SU-DHL-6 (cell line): Measurements from ENCODE around the gene ECI1.

Experiments
- H2AFZ ChIP-seq: fragments of 200-600 bp; sonication (generic); 2 replicates; pipeline ENCODE4 v1.6.1; 2014; ENCODE audit warnings: low read depth, mild to moderate bottlenecking, moderate library complexity, mixed read lengths, antibody characterized with exemption, low read length; ENCODE audit not compliant: severe bottlenecking
- H3F3A ChIP-seq: fragments of 200-600 bp; shearing (Covaris generic); 2 replicates; pipeline ENCODE4 v1.6.0; 2016; ENCODE audit warnings: antibody characterized with exemption, mild to moderate bottlenecking; ENCODE audit not compliant: insufficient read depth
- H3K27ac ChIP-seq: fragments of 200-600 bp; sonication (generic); 2 replicates; pipeline ENCODE4 v1.5.1; 2016; ENCODE audit warnings: low read depth, mild to moderate bottlenecking, low read length, moderate library complexity, mixed read lengths
- H3K27me3 ChIP-seq: fragments of 200-600 bp; sonication (generic), shearing (Covaris generic); 2 replicates; pipeline ENCODE4 v1.6.0; 2014; ENCODE audit warnings: mild to moderate bottlenecking, low read length
- H3K36me3 ChIP-seq: fragments of 200-600 bp; sonication (generic); 2 replicates; pipeline ENCODE4 v1.6.1; 2014; ENCODE audit warnings: mild to moderate bottlenecking, low read length, mixed read lengths
- H3K4me2 ChIP-seq: fragments of 300-600, 200-600 bp; shearing (Covaris generic), sonication (generic); 2 replicates; pipeline ENCODE4 v1.6.0; 2014; ENCODE audit warnings: low read length, low read depth, mild to moderate bottlenecking; ENCODE audit not compliant: poor library complexity, severe bottlenecking
- H3K4me3 ChIP-seq: fragments of 200-600 bp; sonication (generic); 2 replicates; pipeline ENCODE4 v1.5.1; 2014; ENCODE audit warnings: antibody characterized with exemption, low read length, mild to moderate bottlenecking, mixed read lengths; ENCODE audit not compliant: insufficient read depth, poor library complexity, severe bottlenecking
- H3K79me2 ChIP-seq: fragments of 200-600 bp; sonication (generic); 2 replicates; pipeline ENCODE4 v1.6.1; 2014; ENCODE audit warnings: mild to moderate bottlenecking, low read length, moderate library complexity; ENCODE audit not compliant: insufficient read depth
- H3K9ac ChIP-seq: fragments of 200-600 bp; sonication (generic); 2 replicates; pipeline ENCODE4 v1.7.0; 2014; ENCODE audit warnings: mild to moderate bottlenecking, low read length
- H3K9me2 ChIP-seq: fragments of 200-600 bp; sonication (generic); replicated peaks from 2 replicates; pipeline ENCODE4 v1.6.1; 2014; ENCODE audit warnings: low read length; ENCODE audit not compliant: insufficient read depth
- H3K9me3 ChIP-seq: fragments of 200-600 bp; sonication (generic); 2 replicates; pipeline ENCODE4 v1.6.1; 2014; ENCODE audit warnings: low read length, mixed read lengths; ENCODE audit not compliant: insufficient read depth
- H4K20me1 ChIP-seq: fragments of 200-600 bp; sonication (generic); 2 replicates; pipeline ENCODE4 v1.6.1; 2014; ENCODE audit warnings: low read depth, mild to moderate bottlenecking, antibody characterized with exemption, low read length, moderate library complexity, mixed read lengths
- CTCF ChIP-seq: fragments of 200-600 bp; sonication (generic); IDR thresholded peaks from one replicate; pipeline ENCODE4 v1.5.1; 2017; ENCODE audit warnings: antibody characterized with exemption, mild to moderate bottlenecking, low read length, moderate library complexity; ENCODE audit not compliant: insufficient read depth, poor library complexity, severe bottlenecking
- EZH2phosphoT487 ChIP-seq: fragments of 200-600 bp; sonication (generic), shearing (Covaris generic); conservative IDR thresholded peaks from 2 replicates; pipeline ENCODE4 v1.6.1; 2018; ENCODE audit warnings: mild to moderate bottlenecking, antibody characterized with exemption, low read length, moderate library complexity, mixed read lengths

ECI1 gene

GRCh38 chr16:2213817-2214718 lies 37.3 kb downstream of the ECI1 start:
- peak overlapping the region; percentile 92 for H3K4me3 ChIP-seq
- TF ChIP-seq EZH2phosphoT487 (no peak), CTCF (no peak)
- H3K36me3 ChIP-seq, result no peaks in the 10 kb centered on the region
- peak overlapping the region; percentile 98 for H3K9ac ChIP-seq
- no peak overlapping the region for H2AFZ ChIP-seq
- H3F3A ChIP-seq, result peaks cover 16% of the 10 kb centered on the region; the same call in 1 of the 2 replicates
- no peaks in the 10 kb centered on the region for H3K9me2 ChIP-seq
- peaks cover 18% of the 10 kb centered on the region for H3K79me2 ChIP-seq
- peak overlapping the region; percentile 55 for H3K27ac ChIP-seq
- no peaks in the 10 kb centered on the region for H3K27me3 ChIP-seq
- H3K4me2 ChIP-seq, result peak overlapping the region; percentile 66
- H3K9me3 ChIP-seq, result no peaks in the 10 kb centered on the region
- H4K20me1 ChIP-seq, result no peaks in the 10 kb centered on the region

GRCh38 chr16:2212362-2213324 lies 38.7 kb downstream of the ECI1 start:
- Histone ChIP-seq H2AFZ (no peak overlapping the region), H3K36me3 (no peaks in the 10 kb centered on the region), H3K4me2 (peak overlapping the region; percentile 66), H3F3A (peaks cover 16% of the 10 kb centered on the region; the same call in 1 of the 2 replicates), H3K27me3 (no peaks in the 10 kb centered on the region), H3K4me3 (peak overlapping the region; percentile 92), H3K9me3 (no peaks in the 10 kb centered on the region), H3K79me2 (peaks cover 18% of the 10 kb centered on the region), H3K27ac (0 out of 2 replicates have a peak overlapping the region, but pooled peaks have one; percentile 9), H3K9ac (peak overlapping the region; percentile 98), H4K20me1 (no peaks in the 10 kb centered on the region), H3K9me2 (no peaks in the 10 kb centered on the region)
- TF ChIP-seq CTCF, result no peak
- TF ChIP-seq EZH2phosphoT487, result no peak

GRCh38 chr16:2211923-2212347 lies 39.5 kb downstream of the ECI1 start:
- H3K79me2 ChIP-seq, result peaks cover 18% of the 10 kb centered on the region
- H3K9me3 ChIP-seq, result no peaks in the 10 kb centered on the region
- H3F3A ChIP-seq, result peaks cover 13% of the 10 kb centered on the region; the same call in 1 of the 2 replicates
- no peak overlapping the region for H3K4me3 ChIP-seq
- H2AFZ ChIP-seq, result no peak overlapping the region
- no peak overlapping the region for H3K9ac ChIP-seq
- H3K27me3 ChIP-seq, result no peaks in the 10 kb centered on the region
- H3K27ac ChIP-seq, result no peak overlapping the region
- no peak overlapping the region for H3K4me2 ChIP-seq
- H3K36me3 ChIP-seq, result no peaks in the 10 kb centered on the region
- H4K20me1 ChIP-seq, result no peaks in the 10 kb centered on the region
- TF ChIP-seq EZH2phosphoT487, result no peak
- no peak for TF ChIP-seq CTCF
- H3K9me2 ChIP-seq, result no peaks in the 10 kb centered on the region
